Fibroblast of skin of back (primary cell): ENCODE results near the gene TSPAN2.

Source experiments
- DNase-seq: peaks from one replicate; pipeline ENCODE4 v3.0.0-alpha.2; 2013

Gene TSPAN2

DNA sequence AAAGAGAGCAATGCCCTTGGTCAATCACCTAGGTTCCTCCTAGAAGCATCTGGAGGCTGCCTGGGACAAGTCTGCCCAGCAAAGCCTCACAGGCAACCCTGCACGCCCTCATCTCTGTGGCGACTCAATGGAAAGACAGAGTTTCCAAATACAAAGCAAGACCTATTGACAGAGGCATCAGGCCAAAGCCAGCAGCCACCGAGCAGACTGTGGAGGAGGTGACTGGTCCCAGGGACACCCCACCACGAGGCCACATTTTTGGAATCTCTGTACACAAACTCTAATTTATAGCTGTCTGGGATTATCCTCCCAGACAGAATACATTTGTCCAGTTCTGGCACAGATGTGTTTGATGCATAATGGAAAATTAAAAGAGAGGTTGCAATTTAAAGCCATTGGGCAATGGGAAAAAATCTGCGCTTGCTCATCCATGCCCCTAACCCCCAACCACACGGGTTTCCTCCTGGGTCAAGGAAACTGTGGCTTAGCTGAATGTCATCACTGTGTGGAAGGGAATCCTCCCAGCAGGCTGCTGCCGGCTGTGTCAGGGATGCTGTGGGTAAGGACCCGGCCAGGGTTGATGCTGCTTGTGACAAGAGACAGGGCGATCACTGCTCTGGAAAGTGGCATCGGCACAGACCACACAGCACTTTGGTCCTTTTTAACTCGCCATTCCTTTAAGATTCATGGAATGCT lies 14.3 kb downstream of the TSPAN2 start:
- DNase-seq: peak; percentile 67

GRCh38 chr1:115073298-115074087 lies 15.8 kb downstream of the TSPAN2 start:
- DNase-seq: no peak

DNA sequence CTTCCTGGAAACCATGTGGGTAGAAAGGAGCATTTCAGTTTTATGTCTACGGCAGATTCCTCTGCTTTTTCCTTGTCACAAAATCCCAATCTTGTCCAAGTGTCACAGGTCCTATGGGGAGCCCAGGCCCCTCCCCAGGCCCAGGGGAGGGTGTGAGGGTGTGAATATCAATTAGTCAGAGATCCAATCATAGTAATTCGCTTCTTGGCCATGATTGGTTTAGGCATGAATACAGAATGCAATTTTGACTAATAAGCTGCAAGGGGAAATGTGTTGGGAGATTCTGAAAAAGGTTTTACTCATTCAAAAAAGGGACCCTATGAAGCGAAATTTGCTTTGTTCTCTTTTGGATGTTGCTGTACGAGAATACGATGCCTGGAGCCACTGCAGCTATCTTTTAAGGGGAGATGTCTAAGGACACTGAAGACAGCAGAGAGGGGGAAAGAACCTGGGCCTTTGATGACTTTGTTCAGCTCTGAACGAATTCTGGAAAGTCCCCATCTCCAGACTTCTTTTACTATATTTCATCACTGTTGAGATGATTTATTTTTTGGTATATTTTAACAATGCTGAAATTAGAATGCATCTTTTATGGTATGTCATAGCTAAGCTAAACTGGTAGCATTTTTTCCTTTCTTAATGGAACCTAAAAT lies 18.2 kb downstream of the TSPAN2 start:
- no peak for DNase-seq

DNA sequence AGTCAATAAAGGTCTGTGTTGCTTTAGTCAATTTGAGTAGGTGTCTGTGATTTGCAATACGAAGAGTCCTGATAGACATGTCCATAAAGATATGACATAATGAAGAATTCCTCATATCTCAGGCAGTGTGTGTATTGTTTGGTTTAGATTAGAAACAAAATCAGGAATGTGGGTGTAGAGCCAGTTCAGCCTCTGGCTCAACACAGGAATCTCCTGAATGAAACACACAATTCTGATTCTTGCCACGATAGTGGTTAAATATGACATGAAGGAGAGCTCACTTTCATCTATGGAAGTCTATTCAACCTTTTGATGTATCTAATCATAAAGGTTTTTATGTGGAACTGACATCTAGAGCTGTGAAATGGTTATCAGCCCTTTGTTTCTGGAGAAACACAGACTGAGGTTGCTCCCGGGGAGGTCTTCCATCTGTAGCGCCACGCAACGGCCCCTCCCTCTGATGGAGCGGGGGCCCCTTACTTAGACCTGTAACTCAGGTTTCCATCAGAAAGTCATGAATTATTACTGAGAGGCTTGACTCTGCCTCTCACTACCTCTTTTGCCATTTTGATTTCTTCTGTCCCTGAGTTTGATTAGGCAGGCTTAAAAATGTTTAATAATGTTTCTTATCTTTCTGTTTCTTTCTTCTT lies 19.5 kb downstream of the TSPAN2 start:
- DNase-seq: peak; percentile 46

- peak; percentile 37 for DNase-seq
Observed at GRCh38 chr1:115068826-115069585, 20.3 kb downstream of the TSPAN2 start.

GRCh38 chr1:115067161-115067859 lies 22.0 kb downstream of the TSPAN2 start:
- peak; percentile 74 for DNase-seq

DNA sequence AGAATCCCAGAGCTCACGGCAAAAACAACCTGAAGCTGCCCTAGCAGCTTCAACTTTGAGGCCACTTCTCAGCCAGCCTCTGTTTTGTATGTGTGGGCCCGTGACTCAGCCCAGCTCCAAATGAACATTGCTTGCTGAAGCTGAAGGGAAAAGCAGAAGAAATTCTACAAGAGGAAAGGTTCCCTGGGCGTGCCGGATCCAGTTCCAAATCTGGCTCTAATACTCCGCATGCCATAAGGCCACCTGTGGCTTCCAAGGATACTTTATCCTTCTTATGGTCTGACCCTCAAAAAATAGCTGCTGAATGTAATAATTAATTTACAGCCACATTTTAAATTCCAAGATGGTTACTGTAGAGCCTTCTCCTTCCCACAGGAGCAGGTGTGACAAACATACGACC lies 24.3 kb downstream of the TSPAN2 start:
- DNase-seq: no peak

GRCh38 chr1:115064461-115064860 lies 24.8 kb downstream of the TSPAN2 start:
- DNase-seq: no peak

- DNase-seq: no peak
Observed at GRCh38 chr1:115063228-115063901, 25.9 kb downstream of the TSPAN2 start.

GRCh38 chr1:115062542-115063004 lies 26.7 kb downstream of the TSPAN2 start:
- peak; percentile 30 for DNase-seq

GRCh38 chr1:115060501-115060900 lies 28.8 kb downstream of the TSPAN2 start:
- DNase-seq: no peak

GRCh38 chr1:115059316-115059715 lies 30.0 kb downstream of the TSPAN2 start:
- DNase-seq: no peak

- no peak for DNase-seq
Observed at GRCh38 chr1:115057661-115058254, 31.5 kb downstream of the TSPAN2 start.

GRCh38 chr1:115056395-115056798 lies 32.9 kb downstream of the TSPAN2 start:
- peak; percentile 73 for DNase-seq

DNA sequence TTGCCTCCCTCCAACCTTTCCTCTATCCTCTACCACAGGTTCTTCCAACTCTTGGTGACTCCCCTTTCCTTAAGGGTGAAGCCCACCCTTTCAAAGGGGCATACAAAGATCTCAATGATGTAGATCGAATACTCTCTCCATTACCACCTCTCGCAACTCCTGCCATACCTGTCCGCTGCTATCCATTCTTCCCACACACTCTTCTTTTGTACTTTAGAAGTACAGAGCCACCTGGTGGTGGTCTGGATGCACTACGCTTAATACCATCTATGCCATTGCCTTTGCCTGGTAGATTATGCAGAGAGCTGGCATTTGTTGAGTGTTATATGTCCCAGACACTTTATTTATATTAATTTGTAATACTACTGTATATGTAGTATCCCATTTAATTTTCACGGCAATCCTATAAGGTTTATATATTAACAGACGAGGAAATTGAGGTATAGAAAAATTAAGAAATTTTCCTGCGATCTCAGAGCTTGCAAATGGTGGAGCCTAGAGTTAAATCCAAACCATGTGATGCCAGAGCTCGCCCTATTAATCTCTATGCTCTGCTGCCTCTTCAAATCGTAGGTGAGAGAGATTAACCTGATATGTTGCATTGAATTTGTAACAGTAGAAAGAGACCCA lies 36.7 kb downstream of the TSPAN2 start:
- peak; percentile 47 for DNase-seq

- DNase-seq: no peak
Observed at GRCh38 chr1:115051850-115052249, 37.5 kb downstream of the TSPAN2 start.

- no peak for DNase-seq
Observed at GRCh38 chr1:115046751-115047150, 42.6 kb downstream of the TSPAN2 start.

DNA sequence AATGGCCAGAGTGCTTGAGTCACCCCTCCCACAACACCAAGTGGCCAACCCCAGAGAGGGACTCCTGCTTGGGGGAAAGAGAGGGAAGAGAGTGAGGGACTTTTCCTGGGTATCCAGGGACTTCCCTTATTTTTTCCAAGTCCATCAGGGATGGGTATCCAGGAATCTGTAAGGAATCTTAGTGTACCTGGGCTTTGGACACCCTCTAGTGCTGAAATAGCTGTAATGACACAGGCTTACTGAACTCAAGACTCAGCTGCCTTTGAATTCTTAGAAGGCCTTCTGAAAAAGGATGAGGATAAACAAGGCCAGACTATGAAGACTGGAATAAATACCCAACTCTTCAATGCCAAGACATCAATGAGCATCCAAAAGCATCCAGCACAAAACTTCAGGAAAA lies 47.6 kb downstream of the TSPAN2 start:
- no peak for DNase-seq

DNA sequence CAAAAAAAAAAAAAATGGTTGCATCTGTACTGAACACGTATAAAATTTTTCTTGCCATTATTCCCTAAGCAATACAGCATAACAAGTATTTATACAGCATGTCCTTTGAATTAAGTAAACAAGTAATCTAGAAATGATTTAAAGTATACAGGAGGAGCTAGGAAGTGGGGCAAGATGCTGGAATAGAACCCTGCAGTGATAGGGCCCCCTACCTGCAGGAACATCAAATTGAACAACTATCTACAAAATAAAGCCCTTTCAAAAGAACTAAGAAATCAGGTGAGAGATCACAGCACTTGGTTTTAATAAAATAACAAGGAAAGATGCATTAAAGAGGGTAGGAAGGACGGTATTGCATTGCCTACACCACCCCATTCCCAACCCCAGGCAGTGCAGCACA lies 48.8 kb downstream of the TSPAN2 start:
- no peak for DNase-seq
